ENCODE results near the gene TADA2A. TPM values are rescaled to one million over a fixed set of nuclear protein-coding genes. Genes with fewer than 3 reads are reported as not detected.
A peak's percentile ranks its signal among the peaks of the same experiment; 100 is the strongest.

TADA2A gene
- polyA plus RNA-seq, 2 of the 4 experiments (the other 2 are of a cell fraction): 9.9 to 27.1 TPM

DNA sequence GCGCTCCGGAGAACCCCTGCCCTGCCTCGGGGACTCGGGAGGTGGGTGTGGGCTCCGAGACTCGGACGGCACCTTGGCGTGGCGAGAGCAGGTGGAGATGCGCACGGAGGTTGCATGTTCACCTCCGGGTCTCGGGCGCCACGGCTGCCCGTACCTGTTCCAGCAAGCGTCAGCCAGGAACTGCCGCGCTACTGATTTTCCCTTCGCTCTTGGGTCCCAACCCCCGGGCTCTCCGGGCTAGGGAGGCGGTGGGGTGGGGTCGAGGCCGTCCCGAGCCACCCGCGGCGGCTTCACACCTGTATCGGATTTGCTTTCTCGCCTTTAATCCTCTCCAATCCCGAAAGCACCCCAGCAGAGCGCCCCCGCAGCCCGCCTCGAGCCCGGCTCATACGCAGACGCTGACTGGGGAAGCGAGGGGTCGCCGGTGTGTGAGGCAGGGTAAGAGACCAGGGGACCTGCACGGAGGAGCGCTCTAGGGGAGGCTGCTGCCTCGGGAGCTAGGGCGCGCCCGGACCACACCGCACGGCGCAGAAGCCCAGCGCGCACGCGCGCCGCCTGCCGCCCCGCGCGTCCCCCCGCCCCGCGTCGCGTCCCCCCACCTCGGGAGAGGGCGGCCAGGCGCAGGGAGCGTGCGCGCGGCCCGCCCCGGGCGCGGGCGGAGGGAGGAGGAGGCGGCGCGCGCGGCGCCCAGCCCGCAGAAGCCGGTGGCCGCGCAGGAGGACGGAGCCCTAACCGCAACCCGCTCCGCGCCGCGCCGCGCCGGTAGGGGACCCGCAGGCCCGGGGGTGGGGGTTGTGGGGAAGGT lies 82.7 kb downstream of the TADA2A start, which contains the start of gene DUSP14 (continued):
- no peak for TF ChIP-seq EHMT2 (IDR thresholded peaks at IDR 0.05; ENCODE audit: low read depth)
- no peak for TF ChIP-seq SMC3 (IDR thresholded peaks at IDR 0.05)
- TF ChIP-seq, protein P1, sequence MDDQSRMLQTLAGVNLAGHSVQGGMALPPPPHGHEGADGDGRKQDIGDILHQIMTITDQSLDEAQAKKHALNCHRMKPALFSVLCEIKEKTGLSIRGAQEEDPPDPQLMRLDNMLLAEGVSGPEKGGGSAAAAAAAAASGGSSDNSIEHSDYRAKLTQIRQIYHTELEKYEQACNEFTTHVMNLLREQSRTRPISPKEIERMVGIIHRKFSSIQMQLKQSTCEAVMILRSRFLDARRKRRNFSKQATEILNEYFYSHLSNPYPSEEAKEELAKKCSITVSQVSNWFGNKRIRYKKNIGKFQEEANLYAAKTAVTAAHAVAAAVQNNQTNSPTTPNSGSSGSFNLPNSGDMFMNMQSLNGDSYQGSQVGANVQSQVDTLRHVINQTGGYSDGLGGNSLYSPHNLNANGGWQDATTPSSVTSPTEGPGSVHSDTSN (IDR thresholded peaks at IDR 0.05): peak; percentile 16; the same call in 1 of the 2 replicates
- no peak for TF ChIP-seq MAFK (IDR thresholded peaks at IDR 0.05; ENCODE audit: partially characterized antibody)
- TF ChIP-seq NR3C1 (IDR thresholded peaks at IDR 0.05): no peak
- TF ChIP-seq, protein P2, sequence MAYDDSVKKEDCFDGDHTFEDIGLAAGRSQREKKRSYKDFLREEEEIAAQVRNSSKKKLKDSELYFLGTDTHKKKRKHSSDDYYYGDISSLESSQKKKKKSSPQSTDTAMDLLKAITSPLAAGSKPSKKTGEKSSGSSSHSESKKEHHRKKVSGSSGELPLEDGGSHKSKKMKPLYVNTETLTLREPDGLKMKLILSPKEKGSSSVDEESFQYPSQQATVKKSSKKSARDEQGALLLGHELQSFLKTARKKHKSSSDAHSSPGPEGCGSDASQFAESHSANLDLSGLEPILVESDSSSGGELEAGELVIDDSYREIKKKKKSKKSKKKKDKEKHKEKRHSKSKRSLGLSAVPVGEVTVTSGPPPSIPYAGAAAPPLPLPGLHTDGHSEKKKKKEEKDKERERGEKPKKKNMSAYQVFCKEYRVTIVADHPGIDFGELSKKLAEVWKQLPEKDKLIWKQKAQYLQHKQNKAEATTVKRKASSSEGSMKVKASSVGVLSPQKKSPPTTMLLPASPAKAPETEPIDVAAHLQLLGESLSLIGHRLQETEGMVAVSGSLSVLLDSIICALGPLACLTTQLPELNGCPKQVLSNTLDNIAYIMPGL (CRISPR knock-in tag; IDR thresholded peaks at IDR 0.05; ENCODE audit: borderline replicate concordance): no peak
- TF ChIP-seq, protein P3, sequence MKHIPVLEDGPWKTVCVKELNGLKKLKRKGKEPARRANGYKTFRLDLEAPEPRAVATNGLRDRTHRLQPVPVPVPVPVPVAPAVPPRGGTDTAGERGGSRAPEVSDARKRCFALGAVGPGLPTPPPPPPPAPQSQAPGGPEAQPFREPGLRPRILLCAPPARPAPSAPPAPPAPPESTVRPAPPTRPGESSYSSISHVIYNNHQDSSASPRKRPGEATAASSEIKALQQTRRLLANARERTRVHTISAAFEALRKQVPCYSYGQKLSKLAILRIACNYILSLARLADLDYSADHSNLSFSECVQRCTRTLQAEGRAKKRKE (CRISPR knock-in tag; IDR thresholded peaks at IDR 0.05; ENCODE audit: low read depth): no peak
- 0 out of 2 replicates have a peak, but pooled peaks have one; percentile 22 for TF ChIP-seq RARB (CRISPR knock-in tag; IDR thresholded peaks at IDR 0.05)
- TF ChIP-seq, protein P4, sequence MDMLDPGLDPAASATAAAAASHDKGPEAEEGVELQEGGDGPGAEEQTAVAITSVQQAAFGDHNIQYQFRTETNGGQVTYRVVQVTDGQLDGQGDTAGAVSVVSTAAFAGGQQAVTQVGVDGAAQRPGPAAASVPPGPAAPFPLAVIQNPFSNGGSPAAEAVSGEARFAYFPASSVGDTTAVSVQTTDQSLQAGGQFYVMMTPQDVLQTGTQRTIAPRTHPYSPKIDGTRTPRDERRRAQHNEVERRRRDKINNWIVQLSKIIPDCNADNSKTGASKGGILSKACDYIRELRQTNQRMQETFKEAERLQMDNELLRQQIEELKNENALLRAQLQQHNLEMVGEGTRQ (IDR thresholded peaks at IDR 0.05): no peak
- no peak for TF ChIP-seq FOXS1 (CRISPR knock-in tag; IDR thresholded peaks at IDR 0.05)
- TF ChIP-seq TFCP2L1 (CRISPR knock-in tag; IDR thresholded peaks at IDR 0.05): peak; percentile 42; the same call in 1 of the 2 replicates
- TF ChIP-seq, protein P5, sequence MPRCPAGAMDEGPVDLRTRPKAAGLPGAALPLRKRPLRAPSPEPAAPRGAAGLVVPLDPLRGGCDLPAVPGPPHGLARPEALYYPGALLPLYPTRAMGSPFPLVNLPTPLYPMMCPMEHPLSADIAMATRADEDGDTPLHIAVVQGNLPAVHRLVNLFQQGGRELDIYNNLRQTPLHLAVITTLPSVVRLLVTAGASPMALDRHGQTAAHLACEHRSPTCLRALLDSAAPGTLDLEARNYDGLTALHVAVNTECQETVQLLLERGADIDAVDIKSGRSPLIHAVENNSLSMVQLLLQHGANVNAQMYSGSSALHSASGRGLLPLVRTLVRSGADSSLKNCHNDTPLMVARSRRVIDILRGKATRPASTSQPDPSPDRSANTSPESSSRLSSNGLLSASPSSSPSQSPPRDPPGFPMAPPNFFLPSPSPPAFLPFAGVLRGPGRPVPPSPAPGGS (IDR thresholded peaks at IDR 0.05): peak; percentile 74; the same call in 1 of the 3 replicates
- TF ChIP-seq, protein P6, sequence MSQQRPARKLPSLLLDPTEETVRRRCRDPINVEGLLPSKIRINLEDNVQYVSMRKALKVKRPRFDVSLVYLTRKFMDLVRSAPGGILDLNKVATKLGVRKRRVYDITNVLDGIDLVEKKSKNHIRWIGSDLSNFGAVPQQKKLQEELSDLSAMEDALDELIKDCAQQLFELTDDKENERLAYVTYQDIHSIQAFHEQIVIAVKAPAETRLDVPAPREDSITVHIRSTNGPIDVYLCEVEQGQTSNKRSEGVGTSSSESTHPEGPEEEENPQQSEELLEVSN (IDR thresholded peaks at IDR 0.05; ENCODE audit: borderline replicate concordance, low read depth): peak; percentile 59; the same call in 1 of the 2 replicates
- no peak for TF ChIP-seq RCOR1 (IDR thresholded peaks at IDR 0.05; ENCODE audit: low read depth, low read length)
- TF ChIP-seq CHD2 (IDR thresholded peaks at IDR 0.05; ENCODE audit: low read length, partially characterized antibody): no peak
- TF ChIP-seq ZC3H11A (IDR thresholded peaks at IDR 0.05): no peak
- no peak for TF ChIP-seq KDM5A (IDR thresholded peaks at IDR 0.05)
- TF ChIP-seq, protein P7, sequence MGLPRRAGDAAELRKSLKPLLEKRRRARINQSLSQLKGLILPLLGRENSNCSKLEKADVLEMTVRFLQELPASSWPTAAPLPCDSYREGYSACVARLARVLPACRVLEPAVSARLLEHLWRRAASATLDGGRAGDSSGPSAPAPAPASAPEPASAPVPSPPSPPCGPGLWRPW (IDR thresholded peaks at IDR 0.05): no peak
- TF ChIP-seq JUNB (IDR thresholded peaks at IDR 0.05): no peak
- no peak for TF ChIP-seq BHLHE40 (IDR thresholded peaks at IDR 0.05; ENCODE audit: low read depth, low read length)
- TF ChIP-seq POLR2A (IDR thresholded peaks at IDR 0.05; ENCODE audit: low read length): peak; percentile 78
- TF ChIP-seq CBX2 (IDR thresholded peaks at IDR 0.05; ENCODE audit: borderline replicate concordance, low read depth): no peak
- no peak for TF ChIP-seq EP300 (IDR thresholded peaks at IDR 0.05)
- TF ChIP-seq PHF8 (IDR thresholded peaks at IDR 0.05; ENCODE audit: borderline replicate concordance, low read depth): peak; percentile 77; the same call in 1 of the 2 replicates
- no peak for TF ChIP-seq FOSL2 (IDR thresholded peaks at IDR 0.05)
- no peak for TF ChIP-seq FOSL2 (CRISPR knock-in tag; IDR thresholded peaks at IDR 0.05)
- no peak for TF ChIP-seq HEYL (CRISPR knock-in tag; IDR thresholded peaks at IDR 0.05)
- no peak for TF ChIP-seq CHD4 (IDR thresholded peaks at IDR 0.05; ENCODE audit: borderline replicate concordance)
- TF ChIP-seq POLR2AphosphoS2 (conservative IDR thresholded peaks at IDR 0.05; ENCODE audit: low read length): no peak
- TF ChIP-seq FOSB (CRISPR knock-in tag; IDR thresholded peaks at IDR 0.05): no peak
- no peak for TF ChIP-seq SREBF2 (IDR thresholded peaks at IDR 0.05)
- TF ChIP-seq NFE2L2 (conservative IDR thresholded peaks at IDR 0.05; ENCODE audit: low read length): no peak
- 0 out of 2 replicates have a peak, but pooled peaks have one; percentile 18 for TF ChIP-seq MAZ (IDR thresholded peaks at IDR 0.05; ENCODE audit: borderline replicate concordance, low read depth, low read length)
- TF ChIP-seq RFX5 (IDR thresholded peaks at IDR 0.05): no peak
